ENCODE results near the gene S1PR1.

The S1PR1 gene

DNA sequence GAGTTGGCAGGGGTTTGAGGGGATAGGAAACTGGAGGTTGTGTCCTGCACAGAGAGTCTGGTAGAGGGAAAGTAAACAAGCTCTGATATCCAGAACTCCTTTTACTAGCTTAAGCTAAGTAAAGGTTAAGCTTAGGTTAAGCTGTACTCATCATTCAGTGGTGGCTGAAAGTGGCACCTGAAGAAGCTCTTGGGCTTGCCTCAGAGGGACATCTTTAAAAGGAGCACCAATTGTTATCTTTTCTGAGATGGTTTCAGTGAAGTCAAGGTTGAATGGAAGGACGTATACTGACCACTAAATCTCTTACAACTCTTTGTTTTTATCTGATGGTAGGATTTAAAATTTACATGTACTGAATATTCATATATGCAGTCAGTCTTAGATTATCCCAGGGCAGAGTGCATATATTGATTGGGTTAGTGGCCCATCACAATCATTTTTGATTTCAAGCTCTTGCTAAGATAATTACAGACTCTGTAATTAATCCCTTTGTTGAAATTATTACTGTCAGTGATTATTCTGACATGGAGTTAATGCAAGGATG lies 43.3 kb downstream of the S1PR1 start:
- DNase-seq (ENCODE audit: low read depth): no peak

DNA sequence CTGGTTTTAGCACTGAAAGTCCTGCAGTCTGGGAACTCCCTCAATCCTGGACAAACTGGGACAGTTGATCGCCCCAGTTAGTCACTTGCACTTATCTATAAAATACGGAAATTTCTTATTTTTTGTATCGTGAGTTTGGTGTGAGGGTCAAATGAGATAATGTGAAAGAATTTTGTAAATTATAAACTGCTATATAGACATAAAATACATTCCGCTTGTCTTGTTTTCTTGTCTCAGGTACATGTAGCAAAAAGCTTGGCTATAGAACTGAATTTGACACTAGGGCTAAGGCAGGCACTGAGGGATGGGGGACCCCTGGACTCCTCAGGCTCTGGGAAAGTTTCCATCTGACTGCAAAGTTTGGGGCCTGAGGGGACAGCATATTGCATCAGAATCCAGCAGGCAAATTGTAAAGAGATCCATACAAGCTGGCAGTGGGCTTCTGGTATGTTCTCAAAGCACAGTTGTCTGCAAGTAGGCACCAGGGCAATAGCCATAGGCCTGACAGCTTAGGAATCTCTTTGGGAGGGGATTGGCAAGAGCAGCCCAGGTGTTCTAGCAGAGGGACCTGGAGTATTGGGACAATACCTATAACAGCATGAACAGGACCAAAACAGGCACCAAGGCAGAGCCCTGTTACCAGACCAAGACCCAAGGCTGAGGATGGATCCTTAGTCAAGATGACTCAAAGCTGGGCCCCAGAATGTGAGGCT lies 44.3 kb downstream of the S1PR1 start:
- no peak for DNase-seq (ENCODE audit: low read depth)

- DNase-seq (ENCODE audit: low read depth): no peak
These were observed 44.9 kb downstream of the S1PR1 start for GRCh38 chr1:101281751-101282150.

DNA sequence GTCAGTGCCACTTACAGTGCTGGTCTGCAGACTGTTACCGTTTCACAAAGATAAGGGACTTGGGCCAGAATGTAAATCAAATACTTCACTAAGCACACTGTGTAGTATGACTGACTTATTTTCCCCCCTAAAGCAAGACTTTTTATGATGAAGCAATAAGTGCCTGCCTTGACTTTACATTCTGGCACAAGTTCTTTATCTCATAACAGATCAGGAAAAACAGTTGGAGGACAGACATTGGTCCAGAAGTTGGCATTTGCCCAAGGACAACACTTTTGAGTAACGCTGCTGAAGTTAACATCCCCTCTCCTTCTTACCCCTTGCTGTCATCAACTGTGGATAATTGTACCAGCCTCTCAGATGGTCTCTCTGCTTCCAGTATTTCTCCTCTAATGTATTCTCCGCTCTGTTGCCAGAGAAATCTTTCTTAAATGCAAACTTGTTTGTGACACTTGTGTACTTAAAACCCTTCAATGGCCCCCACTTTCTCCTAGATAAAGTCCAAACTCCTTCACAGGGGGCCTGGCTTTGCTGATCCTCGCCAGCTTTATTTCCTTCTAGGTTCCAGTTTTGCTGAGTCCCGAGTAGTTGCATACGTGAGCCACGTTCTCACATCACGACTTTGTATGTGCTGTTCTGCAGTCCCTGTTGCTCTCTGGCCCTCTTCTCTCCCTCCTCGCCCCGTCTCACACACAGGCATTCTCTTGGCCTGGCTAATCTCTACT lies 45.7 kb downstream of the S1PR1 start:
- DNase-seq (ENCODE audit: low read depth): peak; percentile 43

GRCh38 chr1:101283443-101283842 lies 46.6 kb downstream of the S1PR1 start:
- no peak for DNase-seq (ENCODE audit: low read depth)

DNA sequence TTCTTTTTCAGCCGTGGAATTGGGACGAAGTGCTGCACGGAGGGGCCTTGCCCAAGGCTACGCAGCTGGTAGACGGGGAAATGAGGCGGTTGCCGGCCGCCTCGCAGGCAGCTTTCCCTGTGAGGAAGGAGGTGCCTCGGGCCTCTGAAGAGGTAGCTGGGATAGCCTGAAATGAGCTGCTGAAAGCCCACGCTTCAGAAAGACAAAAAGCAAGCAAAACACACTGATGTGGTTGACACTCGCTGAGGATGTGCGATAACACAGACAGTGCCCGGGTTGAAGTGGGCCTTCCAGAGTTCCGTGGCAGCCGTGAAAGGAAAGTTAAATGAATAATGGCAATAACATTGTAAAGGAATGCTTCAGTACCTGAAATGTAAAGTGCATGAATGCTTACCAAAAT lies 47.2 kb downstream of the S1PR1 start:
- no peak for DNase-seq (ENCODE audit: low read depth)

- no peak for DNase-seq (ENCODE audit: low read depth)
These were observed 47.9 kb downstream of the S1PR1 start for GRCh38 chr1:101284622-101285218.

- DNase-seq (ENCODE audit: low read depth): no peak
These were observed 49.2 kb downstream of the S1PR1 start for GRCh38 chr1:101285922-101286570.

DNA sequence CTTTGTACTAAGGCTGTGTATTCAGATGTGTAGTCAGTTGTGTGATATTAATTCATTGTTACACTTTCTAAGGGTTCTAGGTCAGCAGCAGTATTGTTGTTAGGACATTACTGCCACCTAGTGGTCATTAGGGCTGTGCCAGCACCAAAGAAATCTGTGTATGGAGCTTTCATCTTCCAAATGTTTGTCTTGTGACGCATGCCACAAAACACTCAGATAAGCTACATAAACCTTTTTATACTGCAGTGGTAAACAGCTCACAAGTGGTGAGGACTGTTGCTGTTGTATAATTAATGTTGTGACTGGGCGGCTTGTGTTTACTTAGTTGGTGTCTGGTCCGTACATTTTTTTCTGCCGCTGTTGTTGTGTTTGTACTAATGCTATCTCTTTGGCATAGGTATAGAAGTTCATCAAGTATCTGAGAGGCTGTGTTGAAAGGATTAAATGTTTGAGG lies 51.7 kb downstream of the S1PR1 start:
- DNase-seq (ENCODE audit: low read depth): peak; percentile 75

- no peak for DNase-seq (ENCODE audit: low read depth)
These were observed 53.5 kb downstream of the S1PR1 start for GRCh38 chr1:101290119-101290921.
